ENCODE results near the gene NODAL. TPM values are rescaled to one million over a fixed set of nuclear protein-coding genes. Genes with fewer than 3 reads are reported as not detected.

The NODAL gene
- polyA plus RNA-seq, 3 donors, result 0.26 to 0.38 (median 0.33) TPM

DNA sequence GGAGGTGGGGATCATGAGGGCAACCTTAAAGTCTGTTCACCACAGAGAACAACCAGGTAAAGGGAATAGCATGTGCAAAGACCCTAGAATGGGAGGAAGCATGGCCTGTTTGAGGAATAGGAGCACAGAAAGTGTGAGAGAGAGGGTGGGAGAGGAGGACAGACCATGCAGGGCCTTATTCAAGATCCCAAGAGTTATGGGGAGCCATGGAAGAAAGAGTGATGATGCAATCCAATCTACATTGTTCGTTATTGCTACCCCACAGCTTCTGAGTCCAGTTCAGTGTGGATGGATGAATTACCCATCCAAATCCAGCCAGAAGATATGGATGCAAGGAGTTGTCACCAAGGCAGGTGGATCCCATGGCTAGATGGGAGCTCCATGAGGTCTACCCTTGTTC is 45.3 kb downstream of the NODAL start:
- no peak for DNase-seq (ENCODE audit: low read depth in 3 of 3, low spot score in 2 of 3)

- no peak for DNase-seq (ENCODE audit: low read depth in 3 of 3, low spot score in 2 of 3)
These were observed 49.8 kb downstream of the NODAL start for GRCh38 chr10:70391654-70392053.

Other genes with a start within 250 kb of the NODAL start
- 100 to 1,000 TPM in 2 of 3 donors, 10 to 100 TPM in 1; 99.4 to 112 (median 103) TPM for gene PPA1, start 208.3 kb downstream of the NODAL start, polyA plus RNA-seq (ENCODE audit: insufficient read length in 3 of 3)
- under 1 TPM; 0.12 to 0.15 (median 0.13) TPM for gene NPFFR1, start 157.7 kb downstream of the NODAL start, polyA plus RNA-seq (ENCODE audit: insufficient read length in 3 of 3)
- 10 to 100 TPM in 2 of 3 donors, 1 to 10 TPM in 1; 9.0 to 10.8 (median 10.4) TPM for gene LRRC20, start 59.1 kb downstream of the NODAL start, polyA plus RNA-seq (ENCODE audit: insufficient read length in 3 of 3)
- 10 to 100 TPM; 81.9 to 88.8 (median 86.9) TPM for gene EIF4EBP2, start 37.5 kb downstream of the NODAL start, polyA plus RNA-seq (ENCODE audit: insufficient read length in 3 of 3)
- gene PALD1, start 37.1 kb upstream of the NODAL start, polyA plus RNA-seq (ENCODE audit: insufficient read length in 3 of 3), result 10 to 100 TPM in 1 of 3 donors, 1 to 10 TPM in 2; 9.6 to 10.6 (median 9.7) TPM
- under 1 TPM; 0.72 to 0.82 (median 0.79) TPM for gene PRF1, start 161.1 kb upstream of the NODAL start, polyA plus RNA-seq (ENCODE audit: insufficient read length in 3 of 3)
- under 1 TPM; 0.69 to 0.79 (median 0.72) TPM for gene ADAMTS14, start 230.8 kb upstream of the NODAL start, polyA plus RNA-seq (ENCODE audit: insufficient read length in 3 of 3)